ENCODE data around the gene KLK2.

DNA sequence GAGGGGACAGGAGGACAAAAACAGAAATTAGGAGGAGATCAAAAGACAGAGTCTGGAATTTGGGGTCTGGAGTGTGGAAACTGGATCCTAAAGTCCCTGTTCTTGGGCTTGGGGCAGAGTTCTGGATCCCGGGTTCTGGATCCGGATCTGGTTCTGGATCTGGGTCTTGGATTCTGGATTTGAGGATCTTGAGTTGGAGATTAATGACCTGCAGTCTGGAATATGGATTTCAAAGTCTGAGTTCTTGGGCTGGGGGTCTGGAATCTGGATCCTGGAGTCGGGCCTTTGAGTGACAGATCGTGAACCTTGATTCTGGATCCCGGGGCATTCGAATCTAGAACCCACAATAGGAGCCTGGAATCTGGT is 39.5 kb upstream of the KLK2 start:
- TF ChIP-seq CTCF (conservative IDR thresholded peaks at IDR 0.05) (no peak), EZH2 (IDR thresholded peaks at IDR 0.05; ENCODE audit: low read depth) (no peak)
